Measurements from ENCODE around the gene MAPK12. TPM values are rescaled to one million over a fixed set of nuclear protein-coding genes. Genes with fewer than 3 reads are reported as not detected.
"Not testable (repeated sequence)": the region's sequence is repeated elsewhere in the genome, so short reads cannot be mapped to it uniquely, and the experiment has no call there.

Gene MAPK12
- total RNA-seq, 2 donors from 2014 or later: 5.0 to 13.0 TPM

DNA sequence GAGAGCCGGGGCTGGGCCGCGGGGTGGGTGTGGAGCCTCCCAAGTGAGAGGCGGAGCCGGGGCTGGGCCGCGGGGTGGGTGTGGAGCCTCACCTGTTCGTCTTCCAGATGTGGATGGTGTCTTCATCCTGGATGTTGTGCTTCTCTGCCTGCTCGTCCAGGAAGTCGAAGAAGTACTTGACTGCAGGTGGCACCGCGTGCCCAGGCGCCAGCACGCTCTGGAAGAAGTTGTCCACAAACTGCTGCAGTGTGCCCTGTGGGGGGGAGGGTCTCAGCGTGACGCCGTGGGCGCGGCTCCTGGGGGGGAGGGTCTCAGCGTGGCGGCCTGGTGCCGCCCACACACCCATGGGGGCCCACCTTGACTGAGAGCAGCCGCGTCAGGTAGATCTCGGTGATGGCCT lies 16.3 kb upstream of the MAPK12 start:
- Histone ChIP-seq H3K9me3 (no peaks in the 10 kb centered on the region), H3K27me3 (no peaks in the 10 kb centered on the region), H3K27ac (no peak overlapping the region), H3K4me3 (no peak overlapping the region), H3K36me3 (peaks cover 77% of the 10 kb centered on the region), H3K4me1 (peaks cover 0 to 19% of the 10 kb centered on the region in 2 donors)
- TF ChIP-seq, protein P1, sequence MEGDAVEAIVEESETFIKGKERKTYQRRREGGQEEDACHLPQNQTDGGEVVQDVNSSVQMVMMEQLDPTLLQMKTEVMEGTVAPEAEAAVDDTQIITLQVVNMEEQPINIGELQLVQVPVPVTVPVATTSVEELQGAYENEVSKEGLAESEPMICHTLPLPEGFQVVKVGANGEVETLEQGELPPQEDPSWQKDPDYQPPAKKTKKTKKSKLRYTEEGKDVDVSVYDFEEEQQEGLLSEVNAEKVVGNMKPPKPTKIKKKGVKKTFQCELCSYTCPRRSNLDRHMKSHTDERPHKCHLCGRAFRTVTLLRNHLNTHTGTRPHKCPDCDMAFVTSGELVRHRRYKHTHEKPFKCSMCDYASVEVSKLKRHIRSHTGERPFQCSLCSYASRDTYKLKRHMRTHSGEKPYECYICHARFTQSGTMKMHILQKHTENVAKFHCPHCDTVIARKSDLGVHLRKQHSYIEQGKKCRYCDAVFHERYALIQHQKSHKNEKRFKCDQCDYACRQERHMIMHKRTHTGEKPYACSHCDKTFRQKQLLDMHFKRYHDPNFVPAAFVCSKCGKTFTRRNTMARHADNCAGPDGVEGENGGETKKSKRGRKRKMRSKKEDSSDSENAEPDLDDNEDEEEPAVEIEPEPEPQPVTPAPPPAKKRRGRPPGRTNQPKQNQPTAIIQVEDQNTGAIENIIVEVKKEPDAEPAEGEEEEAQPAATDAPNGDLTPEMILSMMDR (IDR thresholded peaks at IDR 0.05): no peak
- no peak for DNase-seq (ENCODE audit: low spot score)

DNA sequence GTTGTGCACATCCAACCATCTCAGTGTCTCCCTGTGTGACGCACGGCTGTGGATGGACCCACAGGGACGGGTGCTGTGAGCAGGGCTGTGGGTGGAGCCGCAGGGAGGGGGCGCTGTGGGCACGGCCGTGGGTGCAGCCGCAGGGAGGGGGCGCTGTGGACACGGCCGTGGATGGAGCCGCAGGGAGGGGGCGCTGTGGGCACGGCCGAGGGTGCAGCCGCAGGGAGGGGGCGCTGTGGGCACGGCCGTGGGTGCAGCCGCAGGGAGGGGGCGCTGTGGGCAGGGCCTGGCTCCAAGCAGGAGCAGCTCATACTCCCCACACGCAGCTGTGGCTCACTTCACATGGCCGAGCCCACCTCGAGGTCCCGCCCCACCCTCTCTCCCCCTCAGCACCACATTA lies 14.7 kb upstream of the MAPK12 start:
- no peaks in the 10 kb centered on the region for H3K27me3 ChIP-seq
- no peak overlapping the region for H3K4me3 ChIP-seq
- peak overlapping the region in 1 of 2 donors; percentile 43 for H3K27ac ChIP-seq
- peaks cover 61% of the 10 kb centered on the region for H3K36me3 ChIP-seq
- TF ChIP-seq, protein P1 (IDR thresholded peaks at IDR 0.05): peak; percentile 81 to 87
- DNase-seq (ENCODE audit: low spot score): no peak
- H3K4me1 ChIP-seq: peaks cover 0 to 21% of the 10 kb centered on the region in 2 donors
- no peaks in the 10 kb centered on the region for H3K9me3 ChIP-seq

DNA sequence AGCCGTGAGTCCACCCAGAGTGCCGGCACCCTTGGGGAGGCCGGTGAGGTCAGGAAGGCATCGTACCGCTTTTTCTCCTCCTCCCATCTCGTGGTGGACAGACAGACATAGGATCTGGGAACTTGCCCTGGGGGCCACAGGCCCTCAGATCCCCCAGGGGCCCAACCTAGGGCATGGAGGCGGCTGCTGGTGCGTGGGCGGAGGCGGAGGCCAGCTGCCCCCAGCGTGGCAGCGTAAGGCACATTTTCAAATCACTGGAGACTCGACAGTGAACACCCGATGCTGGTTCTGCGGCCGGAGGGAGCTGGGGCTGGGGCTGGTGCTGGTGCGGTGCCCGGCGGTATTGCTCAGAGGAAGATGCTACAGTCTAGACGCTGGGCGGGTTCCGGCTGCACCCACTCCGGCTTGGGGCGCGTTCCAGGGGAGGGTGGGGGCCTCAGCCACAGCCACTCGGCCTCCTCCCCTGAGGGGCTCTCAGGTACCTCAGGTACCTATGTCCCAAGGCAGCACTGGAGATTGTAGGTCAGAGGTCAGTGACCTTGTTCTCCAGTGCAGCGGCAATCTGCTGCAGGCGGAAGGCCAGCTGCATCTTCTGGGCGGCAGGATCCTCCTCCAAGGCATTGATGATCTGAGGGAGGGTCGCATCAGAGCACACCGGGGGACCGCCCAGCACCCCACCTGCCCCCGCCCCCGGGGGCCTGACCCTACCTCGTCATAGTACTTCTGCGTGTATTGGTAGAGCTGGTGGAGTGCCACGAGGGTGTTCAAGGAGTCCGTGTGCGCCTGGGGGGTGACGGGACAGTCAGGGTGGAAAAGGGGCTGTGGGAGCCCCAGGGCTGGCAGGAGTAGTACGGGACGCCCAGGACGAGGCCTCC lies 13.9 kb upstream of the MAPK12 start:
- H3K4me1 ChIP-seq: peaks cover 0 to 28% of the 10 kb centered on the region in 2 donors
- H3K4me3 ChIP-seq: no peak overlapping the region
- H3K27ac ChIP-seq: no peak overlapping the region
- no peaks in the 10 kb centered on the region for H3K9me3 ChIP-seq
- no peaks in the 10 kb centered on the region for H3K27me3 ChIP-seq
- H3K36me3 ChIP-seq: peaks cover 54% of the 10 kb centered on the region
- TF ChIP-seq, protein P1 (IDR thresholded peaks at IDR 0.05): no peak
- no peak for DNase-seq (ENCODE audit: low spot score)

DNA sequence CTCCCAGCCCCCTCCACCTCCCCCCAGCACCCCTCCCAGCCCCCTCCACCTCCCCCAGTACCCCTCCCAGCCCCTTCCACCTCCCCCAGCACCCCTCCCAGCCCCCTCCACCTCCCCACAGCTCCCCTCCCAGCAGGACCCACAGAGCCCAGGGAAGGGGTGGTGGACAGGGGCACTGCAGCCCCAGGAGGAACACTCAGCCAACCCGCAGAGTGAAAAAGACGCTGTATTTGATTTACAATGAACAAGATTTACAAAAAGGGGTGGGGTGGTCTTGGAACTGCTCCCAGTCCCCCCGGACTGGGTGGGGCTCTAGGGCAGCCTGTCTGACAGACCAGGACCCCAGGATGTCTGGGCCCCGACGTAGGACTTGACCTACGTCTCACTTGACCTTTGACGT lies 13.3 kb upstream of the MAPK12 start:
- TF ChIP-seq, protein P1 (IDR thresholded peaks at IDR 0.05): no peak
- no peak for DNase-seq (ENCODE audit: low spot score)
- no peak overlapping the region for H3K27ac ChIP-seq
- peaks cover 47% of the 10 kb centered on the region for H3K36me3 ChIP-seq
- H3K9me3 ChIP-seq: no peaks in the 10 kb centered on the region
- no peak overlapping the region for H3K4me3 ChIP-seq
- H3K27me3 ChIP-seq: no peaks in the 10 kb centered on the region
- H3K4me1 ChIP-seq: peaks cover 0 to 33% of the 10 kb centered on the region in 2 donors

DNA sequence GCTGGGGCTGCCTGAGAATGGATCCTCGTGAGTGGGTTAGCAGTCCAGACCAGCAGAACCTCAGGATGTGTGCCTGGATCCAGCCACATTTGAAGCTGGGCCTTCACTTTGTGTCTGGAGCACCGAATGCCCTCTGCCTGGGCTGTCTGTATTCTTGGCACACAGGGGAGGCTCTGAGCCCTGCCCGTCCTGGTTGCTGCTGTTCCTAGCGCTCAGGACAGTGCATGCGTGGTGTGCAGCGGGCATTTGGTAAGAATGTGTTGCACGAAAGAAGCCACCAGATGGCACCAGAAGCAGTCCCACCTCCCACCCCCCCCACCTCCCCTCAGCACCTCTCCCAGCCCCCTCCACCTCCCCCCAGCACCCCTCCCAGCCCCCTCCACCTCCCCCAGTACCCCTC lies 12.8 kb upstream of the MAPK12 start:
- no peak overlapping the region for H3K4me3 ChIP-seq
- peaks cover 42% of the 10 kb centered on the region for H3K36me3 ChIP-seq
- TF ChIP-seq, protein P1 (IDR thresholded peaks at IDR 0.05): peak in 1 of 2 donors; percentile 50
- no peaks in the 10 kb centered on the region for H3K9me3 ChIP-seq
- DNase-seq (ENCODE audit: low spot score): peak; percentile 68
- H3K27ac ChIP-seq: no peak overlapping the region
- H3K4me1 ChIP-seq: peaks cover 0 to 37% of the 10 kb centered on the region in 2 donors
- no peaks in the 10 kb centered on the region for H3K27me3 ChIP-seq

DNA sequence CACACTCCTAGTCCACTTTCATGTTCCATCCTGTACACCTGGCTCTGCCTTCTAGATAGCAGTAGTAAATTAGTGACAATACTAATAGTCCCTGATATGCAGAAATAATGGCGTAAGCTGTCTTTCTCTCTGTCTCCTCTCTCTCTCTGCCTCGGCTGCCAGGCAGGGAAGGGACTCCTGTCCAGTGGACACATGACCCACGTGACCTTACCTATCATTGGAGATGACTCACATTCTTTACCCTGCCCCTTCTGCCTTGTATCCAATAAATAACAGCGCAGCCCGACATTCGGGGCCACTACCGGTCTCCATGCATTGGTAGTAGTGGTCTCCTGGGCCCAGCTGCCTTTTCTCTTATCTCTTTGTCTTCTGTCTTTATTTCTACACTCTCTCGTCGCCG lies 12.3 kb upstream of the MAPK12 start:
- H3K9me3 ChIP-seq; H3K27me3 ChIP-seq; H3K4me3 ChIP-seq; DNase-seq (ENCODE audit: low spot score); H3K27ac ChIP-seq: not testable (repeated sequence)
- peaks cover 37% of the 10 kb centered on the region for H3K36me3 ChIP-seq
- H3K4me1 ChIP-seq: peaks cover 0 to 42% of the 10 kb centered on the region in 2 donors
